EH (cell line): ENCODE data around the gene ELMO1.
A peak's percentile ranks its signal among the peaks of the same experiment; 100 is the strongest.

ENCODE experiments used
- DNase-seq: peaks from one replicate; pipeline ENCODE4 v3.0.0-alpha.2; 2015; ENCODE audit warnings: low read depth

The ELMO1 gene

DNA sequence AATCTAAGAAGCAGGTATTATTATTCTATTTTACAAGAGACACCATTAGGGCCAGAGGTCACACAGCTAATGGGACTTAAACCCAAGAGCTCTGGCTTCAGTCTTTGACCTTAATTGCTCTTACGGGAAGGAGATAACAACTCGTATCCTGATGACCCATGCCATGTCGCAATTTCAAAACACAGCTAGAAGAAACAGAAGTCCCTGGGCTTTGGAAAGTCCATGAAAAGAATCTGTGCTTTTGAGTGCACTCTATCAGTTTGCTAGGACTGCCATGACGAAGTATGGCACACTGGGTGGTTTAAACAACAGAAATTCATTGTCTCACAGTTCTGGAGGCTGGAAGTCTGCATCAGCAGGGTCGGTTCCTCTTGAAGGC is 476.5 kb downstream of the ELMO1 start:
- no peak for DNase-seq

DNA sequence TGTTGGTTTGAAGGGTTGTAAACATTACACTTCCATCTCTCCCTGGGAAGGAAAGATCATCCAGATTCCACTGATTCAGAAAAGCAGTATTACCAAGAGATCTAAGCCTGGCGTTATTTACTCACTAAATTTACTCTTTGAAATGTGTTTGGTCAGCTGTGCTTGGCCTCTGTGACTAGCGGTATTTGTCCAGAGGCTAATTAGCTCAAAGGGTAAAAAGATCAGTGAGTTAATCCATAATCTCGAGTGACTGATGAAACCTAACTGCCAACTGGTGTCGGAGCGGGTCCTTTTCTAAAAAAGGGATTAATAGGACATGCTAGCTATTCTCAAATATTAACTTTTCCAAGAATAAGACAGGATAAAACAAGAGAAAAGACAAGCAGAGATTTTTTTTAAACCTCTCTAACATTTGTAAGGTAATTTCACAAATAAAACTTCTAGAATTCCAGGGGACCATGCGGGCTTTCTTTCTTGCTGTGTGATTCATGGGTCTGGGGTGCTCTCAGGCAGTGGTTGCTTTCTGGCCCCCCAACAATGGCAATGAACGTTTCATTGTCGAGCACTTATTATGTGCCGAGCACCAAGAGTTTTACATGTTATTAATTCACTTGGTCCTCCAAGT is 477.0 kb downstream of the ELMO1 start:
- no peak for DNase-seq

DNA sequence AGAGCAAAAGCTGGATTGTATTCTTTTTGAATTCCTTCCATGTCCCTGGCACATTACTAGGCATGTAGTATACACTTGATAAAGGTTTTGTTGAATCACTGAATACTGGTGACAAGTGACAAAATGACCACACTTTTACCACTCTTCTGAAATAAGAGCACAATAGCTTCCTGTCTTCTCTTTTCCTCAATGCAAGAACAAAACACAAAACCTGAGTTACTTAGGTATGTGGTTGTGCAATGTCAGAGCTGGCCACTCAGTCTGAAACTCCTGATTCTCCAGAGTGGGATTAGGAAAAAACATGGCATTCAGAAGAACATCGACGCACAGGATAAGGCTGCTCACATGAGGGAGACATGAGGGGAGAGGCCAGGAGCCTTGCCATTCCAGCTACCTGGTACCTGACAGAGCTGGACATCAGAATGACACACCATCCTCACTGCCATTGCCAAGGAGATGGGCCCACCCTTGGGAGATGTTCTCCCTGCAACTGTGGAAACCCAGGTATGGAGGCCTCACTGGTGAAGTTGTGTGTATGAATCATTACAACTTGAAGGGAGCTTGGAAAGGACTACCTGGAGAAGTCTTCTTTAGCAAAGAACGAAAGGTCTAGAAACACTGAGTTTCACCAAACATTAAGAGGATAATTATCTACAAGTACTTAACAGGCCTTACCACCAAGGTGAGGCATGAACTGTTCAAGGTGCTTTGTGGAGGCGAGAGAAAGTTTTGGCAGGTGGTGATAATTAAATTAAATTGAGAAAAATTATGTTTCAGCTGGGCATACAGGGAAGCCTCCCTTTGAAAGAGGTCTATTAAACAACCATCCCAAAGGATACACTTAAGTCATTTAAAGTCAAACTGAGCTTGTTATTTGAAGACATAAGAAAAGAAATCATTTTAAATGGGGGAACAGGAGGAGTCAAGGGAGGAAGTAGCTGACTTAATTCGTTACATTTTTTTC is 477.8 kb downstream of the ELMO1 start:
- no peak for DNase-seq

DNA sequence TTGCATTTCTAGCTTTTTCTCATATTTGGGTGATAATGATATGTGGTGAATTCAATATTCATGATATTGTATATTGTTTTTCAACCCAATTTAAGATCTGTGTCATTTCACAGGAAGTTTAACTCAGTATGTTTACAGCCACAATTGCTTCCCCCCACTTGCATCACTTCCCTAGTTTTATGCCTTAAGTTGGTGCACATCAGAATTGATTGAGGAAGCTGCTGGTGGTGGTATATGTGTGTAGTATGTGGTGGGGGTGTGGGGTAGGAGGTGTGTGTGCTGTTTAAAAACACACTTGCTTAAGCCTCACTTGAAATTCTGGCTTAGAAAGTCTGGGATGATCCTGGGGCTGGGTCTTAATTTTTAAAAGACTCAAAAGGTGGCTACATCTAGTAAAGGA is 479.3 kb downstream of the ELMO1 start:
- no peak for DNase-seq

DNA sequence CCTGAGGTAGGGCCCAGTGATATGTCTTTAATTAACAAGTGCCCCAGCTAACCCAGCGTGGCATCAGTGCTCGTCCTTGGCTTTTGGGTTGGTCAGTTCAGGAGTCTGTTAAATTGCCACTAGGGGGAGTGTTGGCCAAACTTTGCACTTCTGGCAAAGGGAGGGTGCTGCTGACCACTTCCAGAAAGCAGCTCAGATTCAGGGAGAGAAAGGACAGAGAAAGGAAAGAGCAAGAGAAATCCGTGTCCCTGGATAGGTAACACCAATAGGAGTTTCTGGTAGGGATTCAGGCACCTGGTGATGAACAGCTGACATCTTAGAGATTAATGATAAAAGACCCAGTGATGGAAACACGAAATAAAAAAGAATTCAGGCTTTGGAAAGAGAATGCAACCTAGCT is 481.3 kb downstream of the ELMO1 start:
- DNase-seq = peak; percentile 70

DNA sequence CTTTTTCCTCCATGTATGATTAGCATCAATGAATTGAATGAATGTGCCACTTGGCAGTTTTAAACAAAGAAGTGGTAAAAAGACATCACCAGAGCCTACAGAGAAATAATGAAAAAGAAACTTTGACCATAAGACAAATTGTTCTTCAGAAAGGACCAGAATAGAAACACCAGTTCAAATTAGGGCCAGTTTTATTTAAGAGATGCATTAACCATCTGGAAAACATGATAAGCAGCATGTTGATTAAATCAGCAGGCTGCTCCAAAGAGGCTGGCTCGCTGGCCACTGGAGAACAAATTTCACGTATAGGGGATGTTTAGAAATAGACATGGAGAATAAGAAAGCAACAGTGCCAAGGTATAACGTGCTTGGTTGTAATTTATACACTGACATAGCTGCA is 482.0 kb downstream of the ELMO1 start:
- no peak for DNase-seq

DNA sequence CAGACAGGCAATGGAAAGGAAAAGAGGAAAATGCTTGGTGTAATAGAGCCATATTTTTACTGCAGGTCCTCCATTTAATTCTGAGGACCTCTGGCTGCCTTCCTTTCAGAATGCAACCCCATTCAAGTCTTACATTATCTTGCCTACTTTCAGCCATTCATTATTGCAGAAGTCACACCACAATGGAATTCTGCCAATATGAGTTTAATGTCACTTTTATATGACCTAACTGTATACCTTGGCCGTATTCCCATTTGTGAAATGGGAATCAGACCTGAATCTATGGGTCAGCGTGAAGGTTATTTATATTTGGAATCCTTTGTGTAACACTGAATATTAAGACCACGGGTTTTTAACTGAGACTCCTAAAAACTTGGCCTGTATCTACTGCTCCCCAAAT is 482.6 kb downstream of the ELMO1 start:
- no peak for DNase-seq

DNA sequence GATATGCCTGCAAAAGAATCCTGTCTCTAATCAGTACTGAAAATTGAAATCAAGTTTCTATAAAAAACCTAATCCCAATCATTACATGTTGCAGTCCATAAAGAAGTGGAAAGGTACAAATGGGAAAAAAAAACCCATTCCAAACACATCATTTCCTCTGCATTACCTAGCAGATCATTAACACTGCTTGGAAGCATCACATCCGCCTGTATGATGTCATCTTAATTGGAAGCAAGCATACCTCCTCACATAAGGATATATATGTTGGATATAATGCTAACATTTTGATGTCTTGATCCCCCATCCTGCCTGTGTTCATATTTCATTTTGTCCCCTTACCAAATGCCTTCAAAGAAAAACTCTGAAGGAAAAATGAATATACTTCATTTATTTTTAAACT is 483.0 kb downstream of the ELMO1 start:
- no peak for DNase-seq

DNA sequence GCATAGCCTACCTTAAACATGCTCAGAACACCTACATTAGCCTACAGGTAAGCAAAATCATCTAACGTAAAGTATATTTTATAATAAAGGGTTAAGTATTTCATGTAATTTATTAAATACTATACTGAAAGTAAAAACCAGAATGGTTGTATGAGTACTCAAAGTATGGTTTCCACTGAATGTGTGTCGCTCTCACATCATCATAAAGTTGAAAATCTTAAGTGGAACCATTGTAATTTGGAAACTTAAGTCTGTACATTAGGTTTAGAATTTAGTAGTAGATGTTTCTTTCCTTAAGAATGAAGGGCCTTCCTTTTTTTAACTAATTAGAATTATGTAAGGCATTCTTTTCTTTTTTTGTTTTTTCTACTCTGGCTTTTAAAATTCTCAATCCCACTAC is 484.4 kb downstream of the ELMO1 start:
- no peak for DNase-seq

DNA sequence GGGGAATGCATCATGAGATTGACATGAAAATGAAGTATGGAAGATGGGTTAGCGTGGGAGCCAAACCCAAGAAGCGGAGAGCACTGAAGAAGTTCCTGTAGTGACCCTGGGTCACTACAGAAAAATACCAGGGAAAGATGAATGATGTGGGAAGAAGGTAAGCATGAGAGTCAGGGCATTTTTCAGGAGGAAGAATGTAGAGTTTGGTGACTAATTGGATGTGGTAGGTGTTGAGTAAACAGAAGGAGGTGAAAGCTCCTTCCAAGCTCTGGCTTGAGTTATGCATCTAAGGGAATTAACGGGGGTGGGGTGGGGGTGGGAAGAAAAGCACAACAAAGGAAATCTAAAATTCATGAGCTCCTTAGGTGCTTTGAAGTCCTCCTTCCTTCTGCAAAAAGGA is 486.3 kb downstream of the ELMO1 start:
- DNase-seq = no peak

DNA sequence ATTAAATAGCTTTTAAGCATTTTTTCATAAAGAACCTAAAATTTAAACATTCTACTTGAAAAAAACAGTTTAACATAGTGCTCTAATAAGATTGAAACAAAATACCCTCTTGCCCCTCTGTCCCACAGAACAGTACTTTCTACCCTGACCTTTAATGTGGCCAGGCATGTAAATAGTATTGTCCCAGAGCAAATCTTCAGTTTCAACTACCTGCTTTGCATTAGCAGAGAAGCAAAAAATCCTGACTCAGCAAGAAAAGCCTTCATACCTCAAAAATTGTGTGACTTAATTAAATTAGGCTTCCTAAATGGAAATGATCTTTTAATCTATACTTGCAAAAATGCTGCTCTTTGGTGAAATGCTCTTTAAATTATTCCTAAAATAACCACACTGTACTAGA is 487.0 kb downstream of the ELMO1 start:
- no peak for DNase-seq

DNA sequence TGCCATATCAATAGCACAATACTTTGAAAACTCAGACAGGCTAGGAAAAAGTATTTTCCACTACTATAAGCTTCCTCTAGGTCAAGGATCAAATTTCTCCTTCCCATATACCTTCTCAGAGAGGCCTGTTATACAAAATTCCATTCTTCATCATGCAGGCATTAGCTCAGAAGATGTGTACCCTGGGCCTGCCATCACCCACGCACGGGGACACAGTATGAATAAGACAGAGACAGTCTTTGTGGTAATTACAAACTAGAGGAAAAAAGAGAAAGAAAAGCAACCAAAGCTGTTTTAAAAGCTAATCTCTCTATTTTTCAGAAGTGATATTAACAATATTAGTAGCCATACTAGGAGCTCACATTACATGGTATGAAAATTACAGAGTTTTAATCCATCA is 487.6 kb downstream of the ELMO1 start:
- no peak for DNase-seq

DNA sequence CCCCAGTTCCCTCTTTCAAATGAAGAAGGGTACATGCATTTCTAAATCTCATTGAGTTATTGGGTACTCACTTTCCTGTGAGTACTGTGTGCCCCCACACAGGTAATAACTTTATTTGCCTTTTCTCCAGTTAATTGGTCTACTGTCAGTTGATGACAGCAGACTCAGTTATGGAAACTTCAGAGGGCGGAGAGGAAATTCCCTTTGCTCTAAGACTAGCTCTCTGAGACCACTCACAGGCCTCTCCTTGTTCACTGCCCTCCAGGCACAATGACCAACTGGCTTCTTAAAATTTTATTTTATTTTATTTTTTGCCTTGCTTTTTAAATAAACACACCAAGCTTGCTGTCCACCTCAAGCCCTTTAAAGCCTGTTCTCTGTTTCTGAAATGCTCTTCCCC is 488.6 kb downstream of the ELMO1 start:
- DNase-seq = no peak

DNA sequence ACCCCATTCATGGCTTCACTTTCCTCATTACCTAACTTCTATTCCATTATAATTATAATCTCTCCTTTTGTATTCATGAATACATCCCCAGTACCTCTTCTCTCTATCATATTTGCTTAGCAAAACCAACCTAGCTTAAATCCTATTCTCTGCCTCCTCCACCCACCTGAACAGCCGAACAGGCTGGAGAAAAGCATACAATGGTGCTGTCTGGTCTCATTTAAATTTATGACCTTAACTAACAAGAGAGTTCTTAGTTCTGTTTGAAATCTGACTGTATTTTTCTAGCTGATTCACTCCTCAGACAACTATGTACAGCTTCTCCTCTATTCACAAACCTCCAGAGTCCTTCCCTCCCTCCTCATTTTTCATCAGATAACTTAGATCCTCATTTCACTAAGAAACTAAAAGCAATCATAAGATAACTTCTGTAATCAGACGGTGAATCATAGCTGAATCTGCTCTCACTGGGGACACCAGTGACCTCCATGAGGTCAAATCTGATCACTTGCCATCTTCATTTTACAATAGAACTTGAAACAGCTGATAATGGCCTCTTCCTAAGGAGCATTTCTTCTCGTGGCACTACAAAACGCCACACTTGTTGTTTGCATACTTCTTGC is 490.4 kb downstream of the ELMO1 start:
- no peak for DNase-seq

DNA sequence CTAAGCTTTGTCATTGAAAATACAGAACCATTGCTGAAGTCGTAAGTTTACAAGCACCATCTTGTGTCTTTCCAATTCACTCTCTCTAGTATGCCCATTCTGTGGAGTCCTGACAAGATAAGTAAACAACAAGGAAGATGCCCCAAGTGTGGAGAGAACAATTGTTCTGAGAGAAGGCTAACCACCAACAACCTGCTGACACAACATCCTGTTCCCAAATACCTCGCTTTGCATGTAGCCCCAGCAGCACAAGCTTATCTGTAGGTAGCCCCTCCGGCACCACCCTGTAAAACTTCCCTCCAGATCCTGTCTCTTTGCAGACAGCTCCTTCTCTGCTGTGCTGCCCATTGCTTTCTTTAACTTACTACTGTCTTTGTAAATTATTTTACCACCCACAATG is 491.0 kb downstream of the ELMO1 start:
- DNase-seq = no peak

DNA sequence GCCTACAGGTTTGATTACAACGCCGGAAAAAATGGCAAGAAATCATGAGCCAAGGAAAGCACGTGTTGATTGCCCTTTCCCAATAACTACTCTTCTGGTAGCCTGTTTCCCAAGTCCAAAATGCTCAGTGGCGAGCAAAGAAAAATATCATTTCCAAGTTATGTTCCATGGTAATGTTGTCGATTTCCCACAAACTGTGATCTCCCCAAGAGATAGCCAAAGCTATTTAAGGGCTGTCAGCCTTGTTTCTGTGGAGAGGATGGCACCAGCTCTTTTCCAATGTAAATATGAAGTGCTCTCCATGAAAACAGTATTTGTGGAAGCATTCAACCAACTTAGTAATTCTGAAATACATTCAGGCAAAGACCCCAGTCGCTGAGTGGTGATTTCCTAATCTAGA is 491.9 kb downstream of the ELMO1 start:
- DNase-seq = no peak

DNA sequence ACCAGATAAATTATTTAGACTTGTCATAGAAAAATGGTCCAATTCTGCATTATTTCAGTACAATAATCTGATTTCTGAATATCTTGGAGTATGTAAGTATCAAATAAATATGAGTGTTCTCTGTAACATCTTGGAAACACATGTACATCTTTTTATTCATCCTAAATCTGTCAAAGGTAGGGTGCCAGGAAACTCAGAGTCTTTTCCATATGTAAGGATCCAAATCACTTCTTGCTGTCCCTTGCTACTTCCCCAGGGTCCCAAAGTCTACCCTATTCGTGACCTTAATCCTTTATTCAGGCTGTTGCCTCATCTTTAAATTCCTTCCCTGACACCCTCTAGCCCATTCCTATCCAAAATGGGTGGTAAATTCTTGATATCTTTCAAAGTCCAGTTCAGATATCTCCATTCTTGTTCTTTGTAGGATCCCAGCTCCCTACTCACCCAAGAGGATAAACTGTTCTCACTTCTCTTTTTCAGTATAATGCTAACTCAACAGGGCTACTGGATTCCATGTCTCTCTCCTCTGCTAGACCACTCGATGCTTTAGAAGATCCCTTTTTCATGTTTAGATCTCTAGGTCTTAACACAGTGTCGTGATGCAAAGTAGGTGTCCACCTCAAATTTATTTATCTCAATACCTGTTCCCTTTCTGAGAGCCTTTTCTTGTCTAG is 493.1 kb downstream of the ELMO1 start:
- no peak for DNase-seq

DNA sequence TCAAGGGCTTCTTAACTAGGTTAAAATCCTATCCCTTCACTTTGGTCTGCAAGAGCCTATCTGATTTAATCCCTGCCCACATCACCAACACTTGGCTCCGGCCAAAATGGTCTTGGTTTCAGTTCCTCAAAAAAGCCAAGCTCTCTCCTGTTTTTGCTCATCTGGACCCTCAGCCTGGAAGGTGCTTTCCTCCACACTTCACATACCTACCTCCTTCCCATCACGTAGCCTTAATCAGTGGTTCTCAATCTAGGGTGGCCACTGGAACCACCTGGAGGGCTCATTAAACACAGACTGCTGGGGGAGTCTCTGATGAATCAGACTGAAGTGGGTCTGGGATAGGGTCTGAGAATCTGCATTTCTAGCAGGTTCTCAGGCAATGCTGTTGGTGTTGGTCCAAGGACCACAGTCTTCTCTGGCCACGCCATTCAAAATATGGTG is 497.4 kb downstream of the ELMO1 start:
- DNase-seq = no peak

DNA sequence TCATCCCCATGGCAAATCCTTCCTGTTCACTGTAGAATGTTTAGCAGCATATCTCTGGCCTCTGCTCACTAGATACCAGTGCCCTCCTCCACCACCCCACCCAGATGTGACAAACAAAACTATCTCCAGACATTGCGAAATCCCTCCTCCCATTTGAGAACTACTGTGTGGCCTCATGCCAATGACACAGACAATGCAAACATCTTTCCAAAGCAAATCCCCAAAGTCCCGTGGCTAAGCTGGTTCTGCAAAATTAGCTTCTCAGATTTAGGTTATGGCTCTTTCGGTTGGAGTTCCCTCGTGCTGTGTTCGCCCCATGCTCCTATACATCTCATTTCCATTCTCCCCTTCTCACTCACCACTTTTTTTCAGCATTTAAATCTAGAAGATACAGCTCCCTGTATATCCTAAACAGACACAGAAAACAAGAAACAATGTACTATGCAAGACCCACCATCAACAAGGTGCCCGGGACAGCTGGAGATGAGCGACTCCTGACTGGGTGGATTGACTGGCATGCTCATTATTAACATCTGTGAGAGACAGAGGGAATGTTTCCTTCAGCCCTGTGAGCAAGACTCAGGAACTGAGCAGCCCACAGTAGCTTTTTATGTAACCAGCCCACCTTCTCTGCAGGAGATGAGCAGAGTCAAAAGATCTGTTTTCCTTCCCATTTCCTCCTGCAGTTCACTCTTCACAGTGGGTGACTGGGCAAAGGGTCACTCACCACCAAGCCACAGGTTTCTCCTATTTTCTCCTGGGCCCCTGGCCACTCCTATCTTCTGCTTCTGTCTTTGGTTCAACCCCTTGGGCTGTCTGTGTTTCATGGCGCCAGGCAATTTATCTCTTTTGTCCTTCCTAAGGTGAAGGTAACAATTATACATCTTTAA is 498.7 kb downstream of the ELMO1 start:
- no peak for DNase-seq

DNA sequence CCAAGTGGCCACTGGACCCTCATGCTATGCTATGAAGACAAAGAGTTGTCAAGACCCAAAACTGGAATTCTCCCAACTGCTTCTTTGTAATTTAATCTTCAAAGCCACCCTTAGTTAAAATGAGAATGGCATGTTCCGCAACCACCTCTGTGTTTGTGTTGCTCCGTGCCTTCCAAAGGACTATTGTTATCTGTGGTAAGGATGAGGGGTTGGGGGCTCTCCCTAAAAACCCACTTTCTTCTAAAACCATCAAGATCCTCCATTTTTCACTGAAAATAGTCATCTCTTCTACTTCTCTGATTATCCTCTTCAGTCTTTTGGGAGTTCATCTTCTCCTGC is 502.3 kb downstream of the ELMO1 start:
- DNase-seq = no peak

DNA sequence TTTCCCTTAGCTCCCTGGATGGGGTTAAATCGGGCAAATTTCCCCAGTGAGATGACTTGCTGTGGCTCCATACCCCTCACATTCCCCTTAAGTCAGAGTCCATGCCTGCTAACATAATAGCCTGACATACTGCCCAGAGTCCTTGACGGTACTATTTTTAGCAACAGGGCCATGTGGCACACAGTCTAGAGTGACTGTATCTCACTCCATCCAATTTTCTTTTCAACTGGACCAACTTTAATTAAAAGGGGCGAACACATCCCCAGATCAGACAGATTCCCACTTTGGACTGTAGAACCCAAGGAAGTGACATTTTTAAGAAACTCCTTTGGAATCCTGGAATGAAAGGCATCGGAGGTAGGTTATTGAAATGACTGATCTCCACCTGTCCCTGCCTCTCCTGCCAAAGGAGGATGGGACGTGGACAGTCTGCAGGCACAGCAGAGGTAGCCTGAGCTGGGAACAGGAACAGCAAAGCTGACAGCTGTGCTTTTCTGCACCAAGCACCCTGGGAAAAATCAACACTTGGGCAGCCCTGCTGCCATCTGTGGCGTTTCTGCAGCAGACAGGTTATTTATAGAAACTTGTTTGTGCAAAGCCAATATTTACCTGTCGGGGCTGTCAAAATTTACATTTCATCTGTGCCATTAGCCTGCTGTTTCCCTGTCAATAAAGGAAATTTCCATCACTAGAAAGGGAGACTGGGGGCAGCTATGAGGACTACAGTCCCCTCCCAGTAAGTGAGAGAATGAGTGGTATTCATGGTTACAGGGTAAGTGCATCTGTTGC is 502.9 kb downstream of the ELMO1 start:
- no peak for DNase-seq
